WTC11 (cell line): ENCODE measurements around the gene SSBP2. TPM values are rescaled to one million over a fixed set of nuclear protein-coding genes. Genes with fewer than 3 reads are reported as not detected.

ENCODE experiments used
- ATAC-seq: fragments of 200-7000 bp; cut with Tn5 transposase; 2 replicates; pipeline ENCODE4 v1.10.0; 2021; ENCODE audit warnings: mild to moderate bottlenecking, moderate library complexity
- CTCF ChIA-PET: fragments of 300-600 bp; sonication (Branson Sonifier 250); formaldehyde crosslinking; loops from one replicate; lab custom pipeline; 2021; ENCODE audit warnings: antibody characterized with exemption; lab: Charles Lee
- POLR2A ChIA-PET: fragments of 350-600 bp; sonication (Branson Sonifier 250); formaldehyde crosslinking; loops from one replicate; lab custom pipeline; 2021; ENCODE audit warnings: antibody characterized with exemption; lab: Charles Lee
- DNase-seq: peaks from one replicate; pipeline ENCODE4 v3.0.0; 2021; ENCODE audit warnings: low spot score
- H3K27ac Mint-ChIP-seq: 2 replicates; pipeline ENCODE4 v1.8.0; 2021; ENCODE audit warnings: mixed read lengths
- H3K27me3 Mint-ChIP-seq: 2 replicates; pipeline ENCODE4 v1.8.0; 2021; ENCODE audit warnings: low read depth, mild to moderate bottlenecking, moderate library complexity, mixed read lengths
- H3K36me3 Mint-ChIP-seq: 2 replicates; pipeline ENCODE4 v1.8.0; 2021; ENCODE audit warnings: mixed read lengths
- H3K4me1 Mint-ChIP-seq: 2 replicates; pipeline ENCODE4 v1.8.0; 2022; ENCODE audit warnings: mixed read lengths
- H3K4me3 Mint-ChIP-seq: 2 replicates; pipeline ENCODE4 v1.8.0; 2021; ENCODE audit warnings: mild to moderate bottlenecking, moderate library complexity, mixed read lengths
- H3K9me3 Mint-ChIP-seq: 2 replicates; pipeline ENCODE4 v1.8.0; 2021; ENCODE audit warnings: mixed read lengths
- ATF3 ChIP-seq: sonication (generic); formaldehyde crosslinking; conservative IDR thresholded peaks from 2 replicates; pipeline ENCODE4 v1.8.1; 2022; ENCODE audit warnings: mild to moderate bottlenecking, missing genetic modification reagents
- CBFB ChIP-seq: sonication (generic); formaldehyde crosslinking; IDR thresholded peaks from 2 replicates; pipeline ENCODE4 v1.8.1; 2022; ENCODE audit warnings: mild to moderate bottlenecking, low read depth, missing genetic modification reagents
- CDX4 ChIP-seq: fragments of 250-450 bp; sonication (Bioruptor Pico); IDR thresholded peaks from 2 replicates; pipeline ENCODE4 v1.9.0; 2021; ENCODE audit warnings: moderate library complexity, mild to moderate bottlenecking, inconsistent platforms, borderline replicate concordance
- CREB1 ChIP-seq: sonication (generic); formaldehyde crosslinking; IDR thresholded peaks from 2 replicates; pipeline ENCODE4 v1.8.0; 2023; ENCODE audit warnings: mild to moderate bottlenecking, missing genetic modification reagents
- EMX1 ChIP-seq: fragments of 250-450 bp; sonication (Bioruptor Pico); IDR thresholded peaks from 2 replicates; pipeline ENCODE4 v1.8.0; 2021; ENCODE audit warnings: mild to moderate bottlenecking
- ERG ChIP-seq: fragments of 250-450 bp; sonication (Bioruptor Pico); IDR thresholded peaks from 2 replicates; pipeline ENCODE4 v1.8.0; 2021; ENCODE audit warnings: mild to moderate bottlenecking
- ESRRA ChIP-seq: sonication (generic); formaldehyde crosslinking; IDR thresholded peaks from 2 replicates; pipeline ENCODE4 v1.8.1; 2022; ENCODE audit warnings: mild to moderate bottlenecking, missing genetic modification reagents, borderline replicate concordance
- FOXJ3 ChIP-seq: sonication (generic); formaldehyde crosslinking; IDR thresholded peaks from 2 replicates; pipeline ENCODE4 v1.9.0; 2021; ENCODE audit warnings: missing genetic modification reagents, mild to moderate bottlenecking, borderline replicate concordance
- FOXK1 ChIP-seq: sonication (generic); formaldehyde crosslinking; IDR thresholded peaks from 2 replicates; pipeline ENCODE4 v1.8.0; 2022; ENCODE audit warnings: mild to moderate bottlenecking, moderate library complexity, missing genetic modification reagents
- FOXP4 ChIP-seq: sonication (generic); formaldehyde crosslinking; IDR thresholded peaks from 2 replicates; pipeline ENCODE4 v1.8.0; 2022; ENCODE audit warnings: mild to moderate bottlenecking, missing genetic modification reagents
- GRHL2 ChIP-seq: fragments of 250-450 bp; sonication (Bioruptor Pico); IDR thresholded peaks from 2 replicates; pipeline ENCODE4 v1.8.0; 2022; ENCODE audit warnings: mild to moderate bottlenecking, moderate library complexity; ENCODE audit not compliant: insufficient replicate concordance, severe bottlenecking
- JAZF1 ChIP-seq: fragments of 250-450 bp; sonication (Bioruptor Pico); IDR thresholded peaks from 2 replicates; pipeline ENCODE4 v1.9.0; 2021; ENCODE audit warnings: moderate library complexity, mild to moderate bottlenecking, inconsistent platforms
- MXD4 ChIP-seq: fragments of 250-450 bp; sonication (Bioruptor Pico); IDR thresholded peaks from 2 replicates; pipeline ENCODE4 v1.8.0; 2021; ENCODE audit warnings: mild to moderate bottlenecking, moderate library complexity, borderline replicate concordance
- MYBL2 ChIP-seq: sonication (generic); formaldehyde crosslinking; IDR thresholded peaks from 2 replicates; pipeline ENCODE4 v1.8.1; 2023; ENCODE audit warnings: mild to moderate bottlenecking, moderate library complexity, missing genetic modification reagents
- NR3C1 ChIP-seq: sonication (generic); formaldehyde crosslinking; conservative IDR thresholded peaks from 2 replicates; pipeline ENCODE4 v1.8.1; 2023; ENCODE audit warnings: low read depth, mild to moderate bottlenecking, missing genetic modification reagents
- RORB ChIP-seq: fragments of 250-450 bp; sonication (Bioruptor Pico); IDR thresholded peaks from 2 replicates; pipeline ENCODE4 v1.9.0; 2021; ENCODE audit warnings: mild to moderate bottlenecking
- TEAD1 ChIP-seq: sonication (generic); formaldehyde crosslinking; IDR thresholded peaks from 2 replicates; pipeline ENCODE4 v1.8.0; 2022; ENCODE audit warnings: mild to moderate bottlenecking, missing genetic modification reagents
- TEAD4 ChIP-seq: sonication (generic); formaldehyde crosslinking; IDR thresholded peaks from 2 replicates; pipeline ENCODE4 v1.8.0; 2022; ENCODE audit warnings: mild to moderate bottlenecking, missing genetic modification reagents
- USF1 ChIP-seq: sonication (generic); formaldehyde crosslinking; IDR thresholded peaks from 2 replicates; pipeline ENCODE4 v1.8.0; 2022; ENCODE audit warnings: mild to moderate bottlenecking, missing genetic modification reagents
- ZNF121 ChIP-seq: sonication (generic); formaldehyde crosslinking; IDR thresholded peaks from 2 replicates; pipeline ENCODE4 v1.8.0; 2023; ENCODE audit warnings: missing genetic modification reagents
- ZNF138 ChIP-seq: sonication (generic); formaldehyde crosslinking; conservative IDR thresholded peaks from 2 replicates; pipeline ENCODE4 v1.8.1; 2022; ENCODE audit warnings: mild to moderate bottlenecking, moderate library complexity, missing genetic modification reagents
- ZNF263 ChIP-seq: sonication (generic); formaldehyde crosslinking; IDR thresholded peaks from 2 replicates; pipeline ENCODE4 v1.8.1; 2022; ENCODE audit warnings: low read depth, mild to moderate bottlenecking, moderate library complexity, missing genetic modification reagents
- ZNF317 ChIP-seq: sonication (generic); formaldehyde crosslinking; IDR thresholded peaks from 2 replicates; pipeline ENCODE4 v1.8.1; 2023; ENCODE audit warnings: low read depth, mild to moderate bottlenecking, moderate library complexity, missing genetic modification reagents, borderline replicate concordance
- total RNA-seq: library from RNA; stranded (reverse); gene quantifications from 3 replicates; pipeline ENCODE4 v1.2.3, GENCODE V29; 2021
- TF ChIP-seq, protein P1 (sequence below): sonication (generic); formaldehyde crosslinking; IDR thresholded peaks from 2 replicates; pipeline ENCODE4 v1.8.1; 2022; ENCODE audit warnings: low read depth, mild to moderate bottlenecking, moderate library complexity, missing genetic modification reagents, borderline replicate concordance
- TF ChIP-seq, protein P2 (sequence below): sonication (generic); formaldehyde crosslinking; IDR thresholded peaks from 2 replicates; pipeline ENCODE4 v1.8.1; 2023; ENCODE audit warnings: mild to moderate bottlenecking, missing genetic modification reagents, moderate library complexity

Gene SSBP2
- total RNA-seq, 1 experiment from 2014 or later: 24.9 TPM

- no peak for TF ChIP-seq RORB (CRISPR knock-in tag)
- TF ChIP-seq MXD4: no peak
- no peak for TF ChIP-seq ERG (CRISPR knock-in tag)
- TF ChIP-seq, protein P1, sequence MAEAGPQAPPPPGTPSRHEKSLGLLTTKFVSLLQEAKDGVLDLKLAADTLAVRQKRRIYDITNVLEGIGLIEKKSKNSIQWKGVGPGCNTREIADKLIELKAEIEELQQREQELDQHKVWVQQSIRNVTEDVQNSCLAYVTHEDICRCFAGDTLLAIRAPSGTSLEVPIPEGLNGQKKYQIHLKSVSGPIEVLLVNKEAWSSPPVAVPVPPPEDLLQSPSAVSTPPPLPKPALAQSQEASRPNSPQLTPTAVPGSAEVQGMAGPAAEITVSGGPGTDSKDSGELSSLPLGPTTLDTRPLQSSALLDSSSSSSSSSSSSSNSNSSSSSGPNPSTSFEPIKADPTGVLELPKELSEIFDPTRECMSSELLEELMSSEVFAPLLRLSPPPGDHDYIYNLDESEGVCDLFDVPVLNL: no peak
- TF ChIP-seq CDX4 (CRISPR knock-in tag): no peak
These were observed 119.3 kb downstream of the SSBP2 start (continued) for GRCh38 chr5:81631621-81632020.

DNA sequence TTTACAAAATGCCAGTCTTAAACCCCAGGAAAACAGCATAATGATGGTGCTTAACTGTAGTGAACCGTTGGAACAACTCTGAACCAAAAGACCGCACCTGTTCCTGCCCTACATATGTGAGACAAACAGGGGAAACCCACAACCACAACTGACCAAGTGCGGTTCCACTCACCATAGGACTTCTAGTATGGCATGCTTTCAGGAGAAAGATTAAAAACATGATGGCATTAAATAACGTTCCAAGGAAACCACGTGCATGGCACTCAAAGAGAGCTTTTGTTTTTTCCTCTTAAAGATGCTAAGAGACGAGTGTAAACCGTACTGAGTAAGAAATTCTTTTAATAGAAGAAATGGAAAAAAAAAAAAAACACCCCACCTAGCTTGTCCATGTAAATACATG is 119.8 kb downstream of the SSBP2 start:
- no peak for DNase-seq
- H3K4me3 Mint-ChIP-seq: no peak overlapping the region
- ChIA-PET CTCF (interaction anchor here (0.6 kb wide), 1 partner anchor 725 kb away, joined by 3 read pairs; no protein-coding TSS in a partner anchor), POLR2A (no interaction called here)
- no peaks in the 10 kb centered on the region for H3K4me1 Mint-ChIP-seq
- TF ChIP-seq ZNF317 (no peak), USF1 (CRISPR knock-in tag) (no peak), ZNF121 (CRISPR knock-in tag) (no peak), TEAD1 (CRISPR knock-in tag) (no peak), CREB1 (CRISPR knock-in tag) (no peak), FOXP4 (CRISPR knock-in tag) (no peak), ATF3 (CRISPR knock-in tag) (no peak), FOXJ3 (CRISPR knock-in tag) (no peak), ESRRA (CRISPR knock-in tag) (no peak)
- ATAC-seq: no peak
- no peaks in the 10 kb centered on the region for H3K36me3 Mint-ChIP-seq
- no peaks in the 10 kb centered on the region for H3K9me3 Mint-ChIP-seq
- H3K27ac Mint-ChIP-seq: no peak overlapping the region
- no peaks in the 10 kb centered on the region for H3K27me3 Mint-ChIP-seq

GRCh38 chr5:81630684-81631083 is 120.2 kb downstream of the SSBP2 start:
- H3K36me3 Mint-ChIP-seq: no peaks in the 10 kb centered on the region
- TF ChIP-seq GRHL2 (CRISPR knock-in tag) (no peak), EMX1 (CRISPR knock-in tag) (no peak), FOXK1 (no peak), ATF3 (CRISPR knock-in tag) (no peak), USF1 (CRISPR knock-in tag) (no peak), JAZF1 (CRISPR knock-in tag) (no peak), ZNF263 (CRISPR knock-in tag) (no peak), NR3C1 (CRISPR knock-in tag) (no peak), TEAD4 (no peak), ZNF138 (no peak), MYBL2 (CRISPR knock-in tag) (no peak), MXD4 (no peak), CBFB (CRISPR knock-in tag) (no peak)
- TF ChIP-seq, protein P2, sequence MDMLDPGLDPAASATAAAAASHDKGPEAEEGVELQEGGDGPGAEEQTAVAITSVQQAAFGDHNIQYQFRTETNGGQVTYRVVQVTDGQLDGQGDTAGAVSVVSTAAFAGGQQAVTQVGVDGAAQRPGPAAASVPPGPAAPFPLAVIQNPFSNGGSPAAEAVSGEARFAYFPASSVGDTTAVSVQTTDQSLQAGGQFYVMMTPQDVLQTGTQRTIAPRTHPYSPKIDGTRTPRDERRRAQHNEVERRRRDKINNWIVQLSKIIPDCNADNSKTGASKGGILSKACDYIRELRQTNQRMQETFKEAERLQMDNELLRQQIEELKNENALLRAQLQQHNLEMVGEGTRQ (CRISPR knock-in tag): no peak
- TF ChIP-seq, all 79 proteins: peak for 0
- H3K27me3 Mint-ChIP-seq: no peaks in the 10 kb centered on the region
- ChIA-PET POLR2A (interaction anchor here (0.6 kb wide), 1 partner anchor 48 kb away, joined by 3 read pairs; no protein-coding TSS in a partner anchor), CTCF (interaction anchor here (0.6 kb wide), 1 partner anchor 725 kb away, joined by 3 read pairs; no protein-coding TSS in a partner anchor)
- H3K4me1 Mint-ChIP-seq: no peaks in the 10 kb centered on the region
- DNase-seq (no peak), ATAC-seq (no peak)
- H3K27ac Mint-ChIP-seq: no peak overlapping the region; the same call in 1 of the 2 replicates
- H3K4me3 Mint-ChIP-seq: no peak overlapping the region
- H3K9me3 Mint-ChIP-seq: no peaks in the 10 kb centered on the region
